Hematopoietic multipotent progenitor cell treated with erythropoietin and hydrocortisone succinate and interleukin-3 and kit ligand, for 17 days (in vitro differentiated cells): ENCODE results near the gene AEBP2.
A peak's percentile ranks its signal among the peaks of the same experiment; 100 is the strongest.
"Not testable (repeated sequence)": the region's sequence is repeated elsewhere in the genome, so short reads cannot be mapped to it uniquely, and the experiment has no call there.

Source experiments
- DNase-seq: peaks from one replicate; pipeline ENCODE4 v3.0.0-alpha.2; 2015; ENCODE audit warnings: low spot score

The AEBP2 gene

DNA sequence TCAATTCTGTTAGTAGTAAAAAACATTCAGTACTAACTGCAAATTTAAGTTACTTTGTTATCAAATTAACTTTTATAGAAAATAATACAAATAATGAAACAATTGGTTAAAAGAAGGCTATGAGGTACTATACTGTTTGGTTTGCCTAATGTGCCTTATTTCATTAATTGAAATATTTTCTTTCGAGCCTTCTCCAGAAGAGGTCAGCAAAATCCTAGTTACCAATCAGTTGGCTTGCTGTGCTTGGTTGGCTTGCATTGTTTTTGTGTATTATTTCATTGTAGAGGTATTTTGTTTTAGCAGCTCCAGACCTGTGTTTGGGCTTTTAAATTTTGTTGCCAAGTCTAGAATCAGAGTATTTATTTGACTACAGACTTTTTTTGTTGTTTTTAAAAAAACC lies 68.5 kb downstream of the AEBP2 start:
- DNase-seq, result no peak

- no peak for DNase-seq
Observed at GRCh38 chr12:19510461-19510860, 71.2 kb downstream of the AEBP2 start.

DNA sequence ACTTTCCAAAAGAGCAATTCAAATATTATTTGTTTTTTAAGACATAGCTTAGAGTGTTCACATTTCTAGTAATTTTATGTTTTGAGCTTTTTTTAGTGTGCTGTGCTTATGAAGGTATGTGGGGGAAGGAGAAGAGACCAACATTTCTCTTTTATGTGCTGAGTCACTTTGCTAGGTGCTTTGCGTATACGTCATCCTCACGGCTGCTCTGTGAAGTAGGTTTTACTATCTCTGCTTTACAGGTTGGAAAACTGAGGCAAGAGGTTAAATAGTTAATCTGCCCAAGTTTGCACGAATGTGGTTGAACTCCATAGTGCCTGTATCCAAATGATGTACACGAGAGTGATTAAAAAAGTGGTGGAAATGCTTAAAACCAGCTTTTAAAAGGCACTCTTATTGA lies 75.9 kb downstream of the AEBP2 start:
- DNase-seq, result peak; percentile 10

GRCh38 chr12:19517583-19517982 lies 78.3 kb downstream of the AEBP2 start:
- no peak for DNase-seq

DNA sequence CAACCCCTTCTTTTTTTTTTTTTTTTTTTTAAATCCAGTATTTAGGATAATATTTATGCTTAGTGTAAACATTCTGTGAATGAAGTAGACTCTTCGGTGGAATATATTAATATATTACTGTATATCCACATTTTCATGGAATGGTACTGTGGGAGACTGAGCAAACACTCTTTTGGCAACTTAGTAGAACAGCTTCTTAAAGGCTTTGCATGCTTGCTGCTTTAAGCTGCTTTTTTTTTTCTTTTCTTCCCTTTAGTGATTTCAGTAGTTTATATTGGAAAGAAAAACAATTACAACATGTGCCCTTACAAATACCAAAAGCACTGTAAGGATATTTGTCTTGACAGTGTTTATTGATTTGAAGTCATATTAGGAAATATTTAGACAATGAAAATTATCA lies 78.9 kb downstream of the AEBP2 start:
- no peak for DNase-seq

DNA sequence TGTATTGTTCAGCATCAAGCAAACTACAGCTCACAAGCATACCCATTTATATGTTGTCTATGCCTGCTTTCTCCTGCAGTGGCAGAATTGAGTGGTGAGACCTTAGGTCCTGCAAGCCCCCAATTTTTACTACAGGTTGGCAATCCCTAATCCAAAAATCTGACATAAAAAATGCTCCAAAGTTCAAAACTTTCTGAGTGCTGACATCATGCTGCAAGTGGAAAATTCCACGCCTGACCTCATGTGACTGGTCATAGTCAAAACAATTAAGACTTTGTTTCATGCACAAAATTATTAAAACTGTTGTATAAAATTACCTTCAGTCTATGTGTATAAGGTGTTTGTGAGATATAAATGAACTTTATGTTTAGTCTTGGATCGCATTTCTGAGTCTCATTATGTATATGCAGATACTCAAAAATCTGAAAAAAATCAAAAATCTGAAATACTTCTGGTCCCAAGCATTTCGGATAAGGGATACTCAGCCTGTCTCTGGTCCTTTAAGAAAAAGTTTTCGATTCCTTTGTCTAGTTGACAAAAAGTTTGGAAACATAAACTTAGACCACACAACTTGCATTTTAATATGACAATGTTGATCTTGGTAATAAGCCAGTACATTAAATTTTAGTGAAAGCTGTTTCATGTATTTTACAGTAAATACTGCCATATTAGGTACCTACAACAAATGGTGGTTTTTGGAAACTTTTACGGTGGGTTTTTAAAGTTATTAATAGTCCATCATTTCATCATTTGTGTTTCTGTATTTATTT lies 81.5 kb downstream of the AEBP2 start:
- DNase-seq, result no peak

DNA sequence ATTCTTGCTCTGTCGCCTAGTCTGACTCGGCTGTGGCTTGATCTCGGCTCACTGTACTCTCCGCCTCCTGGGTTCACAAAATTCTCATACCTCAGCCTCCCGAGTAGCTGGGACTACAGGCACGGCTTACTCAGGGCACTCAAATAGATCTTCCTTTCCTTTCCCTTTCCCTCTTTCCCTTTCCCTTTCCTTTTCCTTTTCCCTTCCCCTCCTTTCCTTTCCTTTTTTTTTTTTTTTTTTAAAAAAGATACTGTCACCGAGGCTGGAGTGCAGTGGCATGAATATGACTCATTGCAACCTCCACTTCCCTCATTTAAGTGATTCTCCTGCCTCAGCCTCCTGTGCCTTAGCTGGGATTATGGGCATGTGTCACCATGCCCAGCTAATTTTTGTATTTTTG lies 86.0 kb downstream of the AEBP2 start:
- DNase-seq, result no peak

DNA sequence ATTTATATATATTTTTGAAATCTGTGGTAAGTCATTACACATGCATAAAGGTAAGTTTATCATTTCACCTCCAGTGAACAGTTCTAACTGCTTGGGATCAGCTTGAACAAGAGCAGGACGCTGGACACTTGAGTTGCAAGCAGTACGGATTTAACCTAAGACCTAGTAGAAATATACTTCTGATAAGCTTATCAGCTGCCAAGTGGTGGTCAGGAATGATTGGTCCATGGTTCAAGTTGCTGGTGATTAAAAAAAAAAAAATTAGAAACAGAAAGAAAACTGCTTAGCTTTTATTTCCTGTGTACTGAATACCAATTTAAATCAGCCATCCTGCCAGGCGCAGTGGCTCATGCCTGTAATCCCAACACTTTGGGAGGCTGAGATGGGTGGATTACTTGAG lies 88.6 kb downstream of the AEBP2 start:
- no peak for DNase-seq

- no peak for DNase-seq
Observed at GRCh38 chr12:19528750-19529149, 89.5 kb downstream of the AEBP2 start.

DNA sequence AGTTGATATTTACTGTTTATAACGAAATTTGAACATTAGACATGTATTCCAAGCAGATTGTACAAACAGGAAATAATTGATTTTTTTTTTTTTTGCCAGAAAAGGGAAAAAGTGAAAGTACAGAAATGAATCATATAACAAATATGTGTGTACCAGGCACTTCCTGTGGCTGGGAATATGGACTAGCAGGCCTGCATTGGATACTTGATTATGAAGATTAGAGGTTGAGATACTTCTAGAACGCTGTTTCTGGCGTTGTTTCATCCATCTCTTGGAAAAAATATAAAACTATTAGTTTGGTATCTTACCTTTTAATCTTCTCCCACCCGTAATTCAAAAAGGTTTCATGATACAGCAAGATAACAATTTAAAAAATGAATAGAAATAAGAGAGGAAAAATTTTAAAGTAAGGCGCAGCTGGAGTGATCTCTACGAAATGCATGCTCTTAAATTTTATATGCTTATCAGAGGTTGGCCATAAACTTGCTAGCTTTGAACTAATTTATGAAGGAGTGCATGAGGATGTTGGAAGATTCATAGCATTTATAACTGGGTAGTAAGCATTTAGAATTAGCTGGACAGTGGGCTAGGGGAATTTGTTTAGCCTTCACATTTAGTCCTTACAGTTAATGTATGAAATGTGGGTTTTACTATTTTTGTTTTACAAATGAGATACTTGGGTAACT lies 90.8 kb downstream of the AEBP2 start:
- no peak for DNase-seq

- DNase-seq, result no peak
Observed at GRCh38 chr12:19530637-19531023, 91.3 kb downstream of the AEBP2 start.

DNA sequence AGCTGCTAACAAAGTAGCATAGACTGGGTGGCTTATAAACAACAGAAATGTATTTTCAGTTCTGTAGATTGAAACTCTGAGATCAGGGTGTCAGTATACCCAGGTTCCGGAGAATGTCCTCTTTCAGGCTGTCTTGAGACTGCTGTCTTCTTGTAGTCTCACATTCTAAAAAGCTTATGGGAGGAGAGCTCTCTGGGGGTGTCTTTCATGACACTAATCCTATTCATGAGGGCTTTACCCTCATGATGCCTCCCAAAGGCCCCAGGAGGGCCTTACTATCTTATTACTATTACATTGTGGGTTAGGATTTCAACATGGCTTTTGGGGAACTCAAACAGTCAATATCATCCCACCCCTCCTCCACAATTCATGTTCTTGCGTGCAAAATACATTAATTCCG lies 94.3 kb downstream of the AEBP2 start:
- DNase-seq, result no peak

DNA sequence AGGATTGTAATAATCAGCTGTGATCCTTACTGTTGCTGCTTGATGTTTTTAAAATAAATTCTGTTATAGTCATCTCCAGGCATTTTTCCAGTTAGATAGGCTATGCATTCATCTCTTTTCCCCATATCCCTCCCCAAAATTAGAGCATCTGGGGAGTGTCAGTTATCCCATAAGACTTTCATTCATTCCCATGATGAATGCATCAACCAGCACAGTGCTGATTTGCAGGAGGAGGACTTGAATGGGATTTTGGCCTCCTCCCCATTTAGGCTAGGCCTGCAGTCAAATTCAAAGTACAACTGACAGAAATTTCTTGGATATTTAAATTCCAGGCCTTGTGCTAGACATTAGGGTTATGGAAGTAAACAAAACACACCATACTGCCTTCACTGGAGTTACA lies 99.8 kb downstream of the AEBP2 start:
- DNase-seq, result no peak

- no peak for DNase-seq
Observed at GRCh38 chr12:19539836-19540235, 100.5 kb downstream of the AEBP2 start.

GRCh38 chr12:19542606-19543005 lies 103.3 kb downstream of the AEBP2 start:
- no peak for DNase-seq

DNA sequence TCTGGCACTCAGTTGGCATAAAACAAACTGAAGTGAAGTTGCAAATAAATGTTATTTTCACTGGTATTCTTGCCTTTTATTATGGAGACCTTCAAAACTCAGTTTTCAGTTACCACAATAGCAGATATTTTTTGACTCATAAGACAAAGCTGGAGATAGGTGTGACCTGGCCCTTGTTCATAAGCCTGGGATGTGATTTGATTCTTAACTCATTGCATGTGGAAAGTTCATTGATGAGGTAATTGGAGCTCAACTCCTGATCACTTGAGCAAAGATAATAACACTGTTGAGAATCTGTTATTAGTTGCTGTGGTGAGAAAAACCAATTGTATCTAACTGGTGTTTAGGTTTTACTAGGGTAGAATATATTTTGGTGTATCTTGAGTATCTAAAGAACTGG lies 105.1 kb downstream of the AEBP2 start:
- no peak for DNase-seq

GRCh38 chr12:19545301-19545700 lies 106.0 kb downstream of the AEBP2 start:
- DNase-seq, result no peak

DNA sequence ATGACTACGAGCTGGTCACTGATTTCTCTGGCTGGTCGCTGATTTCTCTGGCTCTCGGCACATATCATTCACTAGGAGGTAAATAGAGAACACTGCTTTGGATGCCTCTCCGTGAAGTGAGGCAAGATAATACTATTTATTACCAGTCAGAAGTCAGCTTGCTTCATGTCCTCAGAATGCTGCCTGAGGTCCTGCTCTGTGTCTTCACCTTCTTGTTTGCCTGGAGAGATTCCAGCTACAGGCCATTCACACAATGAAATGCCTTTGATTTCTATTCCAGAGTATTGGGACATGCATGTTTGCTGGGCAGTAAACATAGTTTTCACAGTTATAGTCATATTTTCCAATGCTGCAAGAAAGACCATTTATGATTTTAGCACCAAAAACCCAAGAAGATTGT lies 106.7 kb downstream of the AEBP2 start:
- DNase-seq, result no peak

DNA sequence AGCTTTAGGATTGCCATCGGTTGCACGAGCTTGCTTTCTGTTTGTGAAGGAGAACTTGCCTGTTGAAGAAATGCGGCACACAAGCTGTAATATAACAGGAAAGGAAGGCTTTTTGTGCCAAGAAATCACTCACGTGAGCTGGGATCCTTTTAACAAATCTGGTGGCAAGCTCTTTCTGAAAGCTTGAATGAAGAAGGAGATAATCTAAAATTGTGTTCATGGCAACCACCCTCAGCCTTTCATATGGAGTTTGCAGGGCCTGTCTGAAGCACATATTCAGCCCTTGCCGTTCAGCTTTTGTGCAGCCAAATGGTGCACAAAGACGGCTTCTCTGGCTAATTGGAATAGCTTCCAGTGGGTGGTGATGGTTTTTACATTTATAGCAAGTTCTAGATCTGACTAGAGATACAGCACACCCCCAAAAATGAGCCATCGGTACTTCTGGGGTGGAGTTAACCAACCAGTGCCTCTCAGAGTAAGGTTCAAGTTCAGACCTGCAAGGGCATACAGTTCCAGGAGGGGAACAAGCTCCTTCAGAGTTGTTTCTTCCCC lies 107.4 kb downstream of the AEBP2 start:
- no peak for DNase-seq

DNA sequence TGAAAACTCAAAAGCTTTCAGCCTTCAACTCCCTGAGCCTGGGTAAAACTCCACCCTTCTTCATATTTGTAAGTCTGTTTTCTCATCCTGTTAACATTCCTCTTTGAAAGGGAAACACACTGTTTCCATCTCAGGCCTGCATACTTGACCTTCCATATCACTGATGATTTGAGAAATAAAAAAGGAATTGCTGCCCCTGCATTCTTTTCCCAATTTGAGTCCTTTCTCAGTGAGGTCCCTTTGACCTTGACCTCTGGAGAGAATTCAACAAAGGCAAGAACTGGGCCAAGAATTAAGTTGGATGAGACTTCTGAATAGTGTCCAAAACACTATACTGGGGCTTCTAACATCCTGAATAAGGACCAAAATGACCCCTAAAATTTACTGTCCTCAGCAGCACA lies 108.0 kb downstream of the AEBP2 start:
- DNase-seq, result no peak

- DNase-seq, result no peak
Observed at GRCh38 chr12:19548834-19549233, 109.5 kb downstream of the AEBP2 start.

- no peak for DNase-seq
Observed at GRCh38 chr12:19550626-19551025, 111.3 kb downstream of the AEBP2 start.

- DNase-seq, result not testable (repeated sequence)
Observed at GRCh38 chr12:19552441-19553097, 113.3 kb downstream of the AEBP2 start.
